ENCODE data around the gene GPC3. TPM values are rescaled to one million over a fixed set of nuclear protein-coding genes. Genes with fewer than 3 reads are reported as not detected.

GPC3 gene
- total RNA-seq, 1 donor from 2014 or later: 30.4 TPM

- Mint-ChIP-seq H3K4me3 (no peak overlapping the region), H3K27me3 (ENCODE audit: low read depth) (no peaks in the 10 kb centered on the region), H3K36me3 (ENCODE audit: low read depth) (no peaks in the 10 kb centered on the region), H3K9me3 (no peaks in the 10 kb centered on the region), H3K27ac (ENCODE audit: unreplicated experiment) (no peak overlapping the region), H3K4me1 (peaks cover 14% of the 10 kb centered on the region)
- no peak for TF ChIP-seq CTCF (conservative IDR thresholded peaks at IDR 0.05)
- DNase-seq (ENCODE audit: low read depth, low spot score): no peak
Measured at GRCh38 chrX:133742602-133743305, 242.6 kb downstream of the GPC3 start.

GRCh38 chrX:133741303-133741702, 244.1 kb downstream of the GPC3 start:
- H3K27me3 Mint-ChIP-seq (ENCODE audit: low read depth): no peaks in the 10 kb centered on the region
- H3K4me1 Mint-ChIP-seq: peaks cover 14% of the 10 kb centered on the region

GRCh38 chrX:133726642-133727041, 258.8 kb downstream of the GPC3 start:
- Mint-ChIP-seq H3K27me3 (ENCODE audit: low read depth) (no peaks in the 10 kb centered on the region), H3K36me3 (ENCODE audit: low read depth) (no peaks in the 10 kb centered on the region), H3K27ac (ENCODE audit: unreplicated experiment) (no peak overlapping the region), H3K4me1 (peaks cover 8% of the 10 kb centered on the region), H3K9me3 (no peaks in the 10 kb centered on the region), H3K4me3 (no peak overlapping the region)
- no peak for DNase-seq (ENCODE audit: low read depth, low spot score)
- TF ChIP-seq CTCF (conservative IDR thresholded peaks at IDR 0.05): no peak

More at GRCh38 chrX:133741303-133741702, 244.1 kb downstream of the GPC3 start:
- H3K27ac Mint-ChIP-seq (ENCODE audit: unreplicated experiment): no peak overlapping the region
- H3K4me3 Mint-ChIP-seq: no peak overlapping the region
- no peak for TF ChIP-seq CTCF (conservative IDR thresholded peaks at IDR 0.05)
- DNase-seq (ENCODE audit: low read depth, low spot score): no peak
- H3K9me3 Mint-ChIP-seq: no peaks in the 10 kb centered on the region
- no peaks in the 10 kb centered on the region for H3K36me3 Mint-ChIP-seq (ENCODE audit: low read depth)

- Mint-ChIP-seq H3K4me1 (peaks cover 8% of the 10 kb centered on the region), H3K27ac (ENCODE audit: unreplicated experiment) (no peak overlapping the region), H3K4me3 (no peak overlapping the region), H3K27me3 (ENCODE audit: low read depth) (no peaks in the 10 kb centered on the region), H3K36me3 (ENCODE audit: low read depth) (no peaks in the 10 kb centered on the region), H3K9me3 (no peaks in the 10 kb centered on the region)
- DNase-seq (ENCODE audit: low read depth, low spot score): no peak
- no peak for TF ChIP-seq CTCF (conservative IDR thresholded peaks at IDR 0.05)
Measured at GRCh38 chrX:133726211-133726630, 259.2 kb downstream of the GPC3 start.

- DNase-seq (ENCODE audit: low read depth, low spot score): no peak
- Mint-ChIP-seq H3K27ac (ENCODE audit: unreplicated experiment) (no peak overlapping the region), H3K27me3 (ENCODE audit: low read depth) (no peaks in the 10 kb centered on the region), H3K4me1 (peaks cover 8% of the 10 kb centered on the region), H3K36me3 (ENCODE audit: low read depth) (no peaks in the 10 kb centered on the region), H3K9me3 (no peaks in the 10 kb centered on the region), H3K4me3 (no peak overlapping the region)
- no peak for TF ChIP-seq CTCF (conservative IDR thresholded peaks at IDR 0.05)
Measured at GRCh38 chrX:133723930-133724329, 261.5 kb downstream of the GPC3 start.
